AG10803 (cell line): ENCODE data around the gene VAMP8.
A peak's percentile ranks its signal among the peaks of the same experiment; 100 is the strongest.

Experiments used
- DNase-seq: peaks from one replicate; pipeline ENCODE4 v3.0.0; 2010; ENCODE audit warnings: low read depth
- H3K4me3 ChIP-seq: 2 replicates; pipeline ENCODE4 v1.5.1; 2011; ENCODE audit warnings: mild to moderate bottlenecking, low read length, control low read depth
- CTCF ChIP-seq: conservative IDR thresholded peaks from 2 replicates; pipeline ENCODE4 v1.5.1; 2011; ENCODE audit warnings: mild to moderate bottlenecking, low read length, control low read depth, inconsistent platforms

VAMP8 gene

GRCh38 chr2:85536479-85536878 lies 40.9 kb upstream of the VAMP8 start:
- no peak for TF ChIP-seq CTCF
- peak; percentile 71 for DNase-seq
- no peak overlapping the region for H3K4me3 ChIP-seq

GRCh38 chr2:85537600-85538506 lies 39.5 kb upstream of the VAMP8 start:
- no peak; the same call in 1 of the 2 replicates for TF ChIP-seq CTCF
- peak overlapping the region; percentile 99 for H3K4me3 ChIP-seq
- peak; percentile 36 for DNase-seq

- peak within 1 kb of the TSS; percentile 99 for H3K4me3 ChIP-seq
- DNase-seq = peak; percentile 91
- TF ChIP-seq CTCF = peak; percentile 65
These were observed 38.7 kb upstream of the VAMP8 start, which contains the start of gene MAT2A for GRCh38 chr2:85538507-85539360. Gene MAT2A, plus strand, starts transcription at chr2:85539168. Its CDS starts 120 bp downstream, at chr2:85539288.

- peak; percentile 63 for DNase-seq
- H3K4me3 ChIP-seq = peak overlapping the region; percentile 99
- no peak for TF ChIP-seq CTCF
These were observed 37.8 kb upstream of the VAMP8 start for GRCh38 chr2:85539361-85540132.

GRCh38 chr2:85540133-85540648 lies 37.2 kb upstream of the VAMP8 start:
- no peak for TF ChIP-seq CTCF
- peak; percentile 30 for DNase-seq
- H3K4me3 ChIP-seq = peak overlapping the region; percentile 99

- peak overlapping the region; percentile 99 for H3K4me3 ChIP-seq
- no peak for DNase-seq
- TF ChIP-seq CTCF = no peak
These were observed 36.1 kb upstream of the VAMP8 start for GRCh38 chr2:85541262-85541661.
